ENCODE data around the gene EHD2.
"Not testable (repeated sequence)": the region's sequence is repeated elsewhere in the genome, so short reads cannot be mapped to it uniquely, and the experiment has no call there.

EHD2 gene

GRCh38 chr19:47713046-47714021, at the start of gene EHD2:
Gene EHD2 (plus strand): TSS chr19:47713422. CDS start chr19:47716613, 3,191 bp downstream.
- DNase-seq: peak; percentile 84

- peak; percentile 97 for DNase-seq
Observed at GRCh38 chr19:47663435-47663910, 49.7 kb upstream of the EHD2 start.

- DNase-seq: peak; percentile 99
Observed at GRCh38 chr19:47663911-47664771, 49.1 kb upstream of the EHD2 start.

- not testable (repeated sequence) for DNase-seq
Observed at GRCh38 chr19:47668556-47668955, 44.7 kb upstream of the EHD2 start.

GRCh38 chr19:47670736-47671135, 42.5 kb upstream of the EHD2 start:
- no peak for DNase-seq

- DNase-seq: no peak
Observed at GRCh38 chr19:47671499-47671898, 41.7 kb upstream of the EHD2 start.

- DNase-seq: no peak
Observed at GRCh38 chr19:47673426-47673825, 39.8 kb upstream of the EHD2 start.

GRCh38 chr19:47674548-47674947, 38.7 kb upstream of the EHD2 start:
- no peak for DNase-seq

- DNase-seq: no peak
Observed at GRCh38 chr19:47675271-47675670, 38.0 kb upstream of the EHD2 start.

GRCh38 chr19:47675859-47676258, 37.4 kb upstream of the EHD2 start:
- DNase-seq: no peak

- no peak for DNase-seq
Observed at GRCh38 chr19:47676811-47677210, 36.4 kb upstream of the EHD2 start.

GRCh38 chr19:47679251-47679900, 33.8 kb upstream of the EHD2 start:
- no peak for DNase-seq

- no peak for DNase-seq
Observed at GRCh38 chr19:47679922-47680857, 33.0 kb upstream of the EHD2 start.

- DNase-seq: no peak
Observed at GRCh38 chr19:47680858-47681332, 32.3 kb upstream of the EHD2 start.

GRCh38 chr19:47681388-47681787, 31.8 kb upstream of the EHD2 start:
- DNase-seq: no peak

- no peak for DNase-seq
Observed at GRCh38 chr19:47681936-47682335, 31.3 kb upstream of the EHD2 start.

- no peak for DNase-seq
Observed at GRCh38 chr19:47682939-47683338, 30.3 kb upstream of the EHD2 start.

- no peak for DNase-seq
Observed at GRCh38 chr19:47686679-47687450, 26.4 kb upstream of the EHD2 start.

- DNase-seq: no peak
Observed at GRCh38 chr19:47687906-47688305, 25.3 kb upstream of the EHD2 start.

GRCh38 chr19:47691090-47691489, 22.1 kb upstream of the EHD2 start:
- DNase-seq: no peak

GRCh38 chr19:47691782-47692181, 21.4 kb upstream of the EHD2 start:
- no peak for DNase-seq
